Activated naive CD4-positive, alpha-beta T cell treated with anti-CD3 and anti-CD28 coated beads, Interleukin-2, amount 50 U/mL, for 72 hours (primary cell): ENCODE data around the gene TPMT. TPM values are rescaled to one million over a fixed set of nuclear protein-coding genes. Genes with fewer than 3 reads are reported as not detected.
A peak's percentile ranks its signal among the peaks of the same experiment; 100 is the strongest.
"Not testable (repeated sequence)": the region's sequence is repeated elsewhere in the genome, so short reads cannot be mapped to it uniquely, and the experiment has no call there.

ENCODE experiments used
- ATAC-seq, 2 donors: fragments of 150-1000 bp; cut with Tn5 transposase; 2 replicates each; pipeline ENCODE4 v1.10.0; 2021; ENCODE audit warnings: mild to moderate bottlenecking in 2 of 2, moderate library complexity in 2 of 2
- DNase-seq, 2 donors: peaks; one replicate each; pipeline ENCODE4 v3.0.0; 2021 to 2022; ENCODE audit warnings: low spot score in 2 of 2
- H3K27ac Mint-ChIP-seq, 2 donors: one replicate each; pipeline ENCODE4 v1.8.0; 2022; ENCODE audit warnings: mild to moderate bottlenecking in 2 of 2, mixed read lengths in 2 of 2
- H3K36me3 Mint-ChIP-seq, 2 donors: one replicate each; pipeline ENCODE4 v1.8.0; 2022; ENCODE audit warnings: mixed read lengths in 2 of 2
- H3K9me3 Mint-ChIP-seq, 2 donors: one replicate each; pipeline ENCODE4 v1.8.0; 2022; ENCODE audit warnings: mixed read lengths in 2 of 2
- total RNA-seq, 2 donors: library from RNA; stranded (reverse); gene quantifications; one replicate each; pipeline ENCODE4 v1.2.3, GENCODE V29; 2022

TPMT gene
- 1 to 10 TPM; 3.9 to 9.4 TPM for total RNA-seq

DNA sequence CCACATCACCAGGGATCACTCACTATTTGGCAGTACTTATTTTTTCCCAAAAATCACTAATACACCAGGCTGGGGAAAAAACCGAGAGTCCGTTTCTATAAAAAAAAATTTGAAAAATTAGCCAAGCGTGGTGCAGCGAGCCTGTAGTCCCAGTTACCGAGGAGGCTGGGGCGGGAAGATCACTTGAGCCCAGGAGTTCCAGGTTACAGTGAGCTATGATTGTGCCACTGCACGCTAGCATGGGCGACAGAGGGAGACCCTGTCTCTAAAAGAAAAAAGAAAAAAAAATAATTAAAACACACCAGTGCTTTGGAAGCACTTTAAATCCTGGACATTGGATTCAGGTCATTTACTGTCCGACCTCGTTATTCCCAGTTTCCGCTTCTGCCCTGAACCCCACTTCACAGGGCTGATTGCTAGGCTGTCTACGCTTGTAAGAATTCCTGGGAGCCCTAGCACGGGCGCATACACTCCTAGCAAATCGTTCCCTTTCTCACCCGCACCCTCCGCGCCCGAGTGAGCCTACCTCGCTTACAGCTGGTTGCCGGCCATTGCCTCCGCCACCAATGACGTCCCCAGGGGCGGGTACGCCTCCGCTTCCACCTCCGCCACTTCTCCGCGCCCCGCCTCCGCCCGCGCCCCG lies at the start of gene TPMT:
Gene TPMT, minus strand, starts transcription at position 571 of the 643 bp plus-strand sequence. CDS start 5,950 bp downstream, outside the sequence.
- Mint-ChIP-seq H3K27ac (peak within 1 kb of the TSS; percentile 86 to 95), H3K36me3 (peaks cover 9 to 14% of the 10 kb centered on the region in 2 donors), H3K9me3 (peaks cover 0 to 4% of the 10 kb centered on the region in 2 donors)
- peak; percentile 73 to 74 for ATAC-seq
- DNase-seq, result no peak

DNA sequence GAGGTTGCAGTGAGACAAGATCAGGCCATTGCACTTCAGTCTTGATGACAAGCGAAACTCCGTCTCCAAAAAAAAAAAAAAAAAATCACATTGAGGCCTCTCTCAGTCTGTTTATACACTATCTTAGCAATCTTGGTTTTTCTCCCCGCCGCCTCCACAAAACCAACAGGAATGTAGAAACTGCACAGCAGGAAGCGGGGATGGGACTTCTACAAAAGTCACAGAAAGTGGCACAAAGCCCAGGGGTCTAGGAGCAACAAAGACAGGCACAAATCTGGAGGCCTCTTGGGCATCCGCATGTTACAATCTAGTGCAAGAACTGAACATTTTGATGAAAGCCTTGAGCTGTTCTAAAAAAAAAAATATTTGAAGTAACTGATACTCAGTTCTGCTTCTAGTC lies 48.9 kb upstream of the TPMT start:
- peaks cover 0 to 9% of the 10 kb centered on the region in 2 donors for H3K36me3 Mint-ChIP-seq
- DNase-seq (no peak), ATAC-seq (no peak)
- no peaks in the 10 kb centered on the region for H3K9me3 Mint-ChIP-seq
- H3K27ac Mint-ChIP-seq, result no peak overlapping the region

DNA sequence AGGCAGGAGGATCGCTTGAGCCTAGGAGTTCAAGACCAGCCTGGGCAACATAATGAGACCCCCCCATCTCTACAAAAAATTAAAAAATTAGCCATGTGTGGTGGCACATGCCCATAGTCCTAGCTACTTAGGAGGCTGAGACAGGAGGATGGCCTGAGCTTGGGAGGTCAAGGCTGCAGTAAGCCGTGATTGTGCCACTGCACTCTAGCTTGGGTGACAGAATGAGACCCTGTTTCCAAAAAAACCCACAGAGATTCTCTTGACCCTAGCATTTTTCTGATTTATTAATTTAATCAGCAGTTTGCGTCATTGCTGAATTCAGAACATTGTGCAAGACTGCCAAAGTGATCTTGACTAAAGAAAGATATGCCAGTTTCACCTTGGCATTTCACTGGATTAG lies 37.1 kb upstream of the TPMT start:
- Mint-ChIP-seq H3K9me3 (no peaks in the 10 kb centered on the region), H3K36me3 (peaks cover 0 to 3% of the 10 kb centered on the region in 2 donors), H3K27ac (no peak overlapping the region)
- ATAC-seq (no peak), DNase-seq (no peak)

DNA sequence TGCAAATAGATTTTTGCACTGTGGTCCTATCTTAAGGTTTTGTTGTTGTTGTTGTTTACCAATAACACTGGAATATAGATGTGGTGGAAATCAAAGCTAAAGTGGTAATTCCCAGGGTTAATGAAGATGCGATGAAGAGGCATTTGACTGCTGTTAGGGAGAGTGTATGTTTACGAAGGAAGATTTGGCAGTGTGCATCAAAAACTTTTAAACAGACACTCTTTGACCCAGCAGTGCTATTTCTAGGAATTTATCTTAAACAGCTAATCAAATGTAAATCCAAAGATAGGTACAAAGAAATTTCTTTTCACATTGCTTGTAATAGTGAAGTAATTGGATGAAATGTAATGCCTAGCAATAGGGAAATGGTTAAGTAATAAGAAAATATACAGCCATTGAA lies 34.3 kb upstream of the TPMT start:
- Mint-ChIP-seq H3K36me3 (no peaks in the 10 kb centered on the region), H3K27ac (no peak overlapping the region), H3K9me3 (no peaks in the 10 kb centered on the region)
- DNase-seq, result no peak
- ATAC-seq, result no peak

DNA sequence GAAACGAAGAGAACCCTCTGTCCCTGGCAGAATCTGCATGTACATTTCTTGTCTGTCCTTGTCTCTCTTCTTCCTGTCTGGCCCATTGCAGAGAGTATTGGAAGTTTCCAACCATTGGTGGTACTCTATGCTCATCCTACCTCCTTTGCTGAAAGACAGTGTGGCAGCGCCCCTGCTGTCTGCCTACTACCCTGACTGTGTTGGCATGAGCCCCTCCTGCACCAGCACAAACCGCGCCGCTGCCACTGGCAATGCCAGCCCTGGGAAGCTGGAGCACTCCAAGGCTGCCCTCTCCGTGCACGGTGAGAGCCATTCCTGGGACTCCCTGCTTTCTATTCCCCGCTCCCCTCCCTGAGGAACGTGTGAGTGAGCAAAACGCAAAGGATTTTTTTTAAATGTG lies 32.8 kb upstream of the TPMT start:
- no peak overlapping the region for H3K27ac Mint-ChIP-seq

DNA sequence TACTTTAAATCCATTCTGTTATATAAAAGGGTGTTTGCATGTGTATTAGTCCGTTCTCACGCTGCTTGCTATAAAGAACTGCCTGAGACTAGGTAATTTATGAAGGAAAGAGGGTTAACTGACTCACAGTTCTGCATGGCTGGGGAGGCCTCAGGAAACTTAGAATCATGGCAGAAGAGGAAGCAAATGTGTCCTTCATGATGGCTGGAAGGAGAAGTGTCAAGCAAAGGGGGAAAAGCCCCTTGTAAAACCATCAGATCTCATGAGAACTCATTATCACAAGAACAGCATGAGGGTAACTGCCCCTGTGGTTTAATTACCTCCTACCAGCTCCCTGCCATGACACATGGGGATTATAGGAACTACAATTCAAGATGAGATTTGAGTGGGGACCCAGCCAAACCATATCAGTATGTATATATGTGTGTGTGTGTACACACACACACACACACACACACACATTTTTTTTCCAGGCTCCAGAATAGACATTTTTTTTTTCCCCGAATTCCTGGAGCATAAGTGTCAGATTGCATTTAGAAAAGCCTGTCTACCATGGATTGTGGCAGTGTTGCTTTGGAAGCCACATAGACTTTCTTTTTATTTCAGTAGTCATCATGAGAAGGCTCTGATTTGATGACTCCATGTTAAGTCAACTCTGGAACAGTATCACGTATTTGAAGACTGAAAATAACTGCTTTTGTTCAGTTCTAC lies 31.8 kb upstream of the TPMT start:
- no peak for DNase-seq

More for the DNA sequence above, 32.8 kb upstream of the TPMT start:
- Mint-ChIP-seq H3K36me3 (peaks cover 0 to 5% of the 10 kb centered on the region in 2 donors), H3K9me3 (no peaks in the 10 kb centered on the region)
- ATAC-seq, result no peak
- no peak for DNase-seq

DNA sequence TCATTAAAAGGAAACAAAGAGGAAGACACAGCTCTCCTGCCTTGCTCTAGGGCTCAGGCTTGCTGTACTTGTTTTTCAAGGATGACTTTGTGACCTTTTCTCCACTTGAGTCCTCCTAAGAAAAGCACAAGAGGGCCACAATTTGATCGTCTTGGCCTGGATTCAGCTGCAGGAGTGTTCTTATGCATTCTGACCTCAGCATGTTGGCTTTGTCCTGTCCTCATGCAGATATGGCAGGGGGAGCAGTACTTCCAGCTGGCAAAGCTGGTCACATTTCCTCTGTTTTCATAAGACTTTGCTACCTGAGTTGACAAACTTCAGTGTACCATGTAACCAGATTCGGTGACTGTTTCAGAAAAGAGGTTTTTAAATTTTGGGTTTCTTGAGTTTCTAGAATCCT lies 31.2 kb upstream of the TPMT start:
- H3K36me3 Mint-ChIP-seq, result peaks cover 0 to 5% of the 10 kb centered on the region in 2 donors
- no peak overlapping the region for H3K27ac Mint-ChIP-seq
- ATAC-seq, result no peak
- H3K9me3 Mint-ChIP-seq, result no peaks in the 10 kb centered on the region
- no peak for DNase-seq

More for the DNA sequence above, 31.8 kb upstream of the TPMT start:
- no peaks in the 10 kb centered on the region for H3K9me3 Mint-ChIP-seq
- no peak for ATAC-seq
- H3K27ac Mint-ChIP-seq, result no peak overlapping the region
- peaks cover 0 to 5% of the 10 kb centered on the region in 2 donors for H3K36me3 Mint-ChIP-seq

DNA sequence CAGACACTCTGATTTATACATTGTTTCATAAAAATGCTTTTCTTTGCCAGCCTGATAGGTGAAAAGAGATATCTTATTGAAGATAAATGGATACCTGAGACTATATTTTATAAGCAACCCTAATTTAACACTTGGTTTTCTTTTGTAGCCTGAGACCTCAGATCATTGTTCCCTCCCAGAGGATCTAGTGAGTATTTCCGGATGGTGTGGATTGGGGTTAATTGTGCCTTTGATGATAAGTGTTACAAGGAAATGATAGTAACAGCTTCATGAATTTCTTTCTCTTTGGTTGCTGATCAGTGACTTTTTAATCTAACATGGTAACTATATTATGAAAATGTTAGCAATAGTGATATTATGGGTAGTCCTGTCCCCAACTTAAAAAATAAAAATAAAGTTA lies 30.7 kb upstream of the TPMT start:
- H3K9me3 Mint-ChIP-seq, result no peaks in the 10 kb centered on the region
- ATAC-seq (no peak), DNase-seq (no peak)
- H3K27ac Mint-ChIP-seq, result peak overlapping the region in 1 of 2 donors; percentile 55
- peaks cover under 1 to 8% of the 10 kb centered on the region in 2 donors for H3K36me3 Mint-ChIP-seq

DNA sequence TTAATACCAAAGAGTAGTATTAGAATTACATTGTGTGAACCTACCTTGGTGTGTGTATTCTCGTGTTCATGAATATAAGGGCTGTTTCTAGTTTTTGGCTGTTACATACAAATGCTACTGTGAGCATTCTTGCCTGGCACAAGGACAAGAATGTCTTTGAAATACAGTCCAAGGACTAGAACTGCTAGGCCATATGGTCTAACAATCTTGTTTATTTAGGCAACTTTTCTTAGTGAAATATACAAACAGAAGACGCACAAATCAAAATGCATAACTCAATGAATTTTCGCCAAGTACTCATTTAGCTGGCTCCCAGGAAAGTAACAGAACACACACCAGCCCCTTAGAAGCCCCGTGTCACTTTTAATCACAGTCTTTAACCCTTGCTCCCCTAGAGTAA lies 28.9 kb upstream of the TPMT start:
- DNase-seq, result no peak
- no peak overlapping the region for H3K27ac Mint-ChIP-seq
- H3K9me3 Mint-ChIP-seq, result no peaks in the 10 kb centered on the region
- no peak for ATAC-seq
- peaks cover 10% of the 10 kb centered on the region in 2 donors for H3K36me3 Mint-ChIP-seq

DNA sequence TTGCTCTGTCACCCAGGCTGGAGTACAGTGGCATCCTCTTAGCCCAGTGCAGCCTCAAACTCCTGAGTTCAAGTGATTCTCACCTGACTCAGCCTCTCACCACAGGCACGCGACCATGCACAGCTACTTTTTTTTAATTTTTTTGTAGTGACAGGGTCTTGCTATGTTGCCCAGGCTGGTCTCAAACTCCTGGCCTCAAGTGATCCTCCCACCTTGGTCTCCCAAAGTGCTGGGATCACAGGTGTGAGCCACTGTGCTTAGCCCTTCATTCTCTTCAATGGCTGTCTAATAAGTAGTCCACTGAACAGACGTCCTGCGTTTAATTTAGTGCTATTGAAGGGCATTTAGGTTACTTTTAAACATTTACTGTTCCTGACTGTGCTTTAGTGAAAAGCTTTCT lies 27.7 kb upstream of the TPMT start:
- ATAC-seq (no peak), DNase-seq (no peak)
- H3K9me3 Mint-ChIP-seq, result no peaks in the 10 kb centered on the region
- peaks cover 10 to 13% of the 10 kb centered on the region in 2 donors for H3K36me3 Mint-ChIP-seq
- H3K27ac Mint-ChIP-seq, result no peak overlapping the region

DNA sequence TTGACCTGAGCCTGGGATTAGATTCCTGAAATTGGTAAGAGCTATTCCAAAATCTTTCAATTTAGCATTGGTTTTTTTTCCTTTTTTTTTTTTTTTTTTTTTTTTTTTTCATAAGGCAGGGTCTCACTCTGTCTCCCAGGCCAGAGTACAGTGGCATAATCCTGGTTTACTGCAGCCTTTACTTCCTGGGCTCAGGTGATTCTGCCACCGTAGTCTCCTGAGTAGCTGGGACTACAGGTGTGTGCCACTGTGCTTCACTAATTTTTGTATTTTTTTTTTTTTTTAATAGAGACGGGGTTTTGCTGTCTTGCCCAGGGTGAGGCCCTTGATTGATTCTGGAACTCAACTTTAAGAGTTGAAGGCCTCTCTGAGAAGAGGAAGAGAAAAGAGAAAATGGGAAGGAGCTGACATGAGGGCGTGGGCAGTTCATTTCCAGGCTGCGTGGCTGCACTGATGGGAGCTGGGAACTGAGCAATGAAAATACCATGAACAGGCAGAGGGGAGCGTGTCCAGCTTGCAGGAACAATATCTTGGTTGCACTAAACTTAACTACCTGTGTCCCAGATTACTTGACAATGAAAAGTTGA lies 25.0 kb upstream of the TPMT start:
- ATAC-seq (no peak), DNase-seq (no peak)
- peaks cover 17 to 40% of the 10 kb centered on the region in 2 donors for H3K36me3 Mint-ChIP-seq
- no peak overlapping the region for H3K27ac Mint-ChIP-seq
- peaks cover 0 to 6% of the 10 kb centered on the region in 2 donors for H3K9me3 Mint-ChIP-seq

DNA sequence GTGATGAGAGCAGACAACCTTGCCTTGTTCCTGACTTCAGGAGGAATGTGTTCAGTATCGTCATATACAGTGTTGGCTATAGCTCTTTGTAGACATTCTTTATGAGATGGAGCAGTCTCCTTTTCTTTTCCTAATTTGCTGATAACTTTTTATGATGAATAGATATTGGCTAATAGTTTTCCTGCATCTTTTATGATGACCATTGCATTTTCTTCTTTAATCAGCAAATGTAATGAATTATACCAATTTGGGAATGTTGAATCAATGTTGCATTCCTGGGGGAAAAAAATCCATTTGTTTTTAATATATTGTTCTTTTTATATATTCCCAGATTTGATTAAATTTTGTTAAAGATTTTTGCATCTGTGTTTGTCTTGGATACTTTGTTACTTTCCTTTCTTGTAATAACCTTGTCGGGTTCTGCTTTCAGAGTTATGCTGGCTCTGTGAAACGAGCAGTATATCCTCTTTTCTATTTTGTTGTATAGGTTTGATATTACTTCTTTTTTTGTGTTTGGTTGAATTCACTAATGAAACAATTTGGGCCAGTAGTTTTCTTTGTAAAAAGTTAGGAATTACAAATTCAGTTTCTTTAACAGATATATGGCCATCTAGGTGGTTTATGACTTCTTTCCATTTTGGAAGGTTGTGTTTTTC lies 24.2 kb upstream of the TPMT start:
- H3K36me3 Mint-ChIP-seq, result peaks cover 22 to 44% of the 10 kb centered on the region in 2 donors
- peaks cover 0 to 6% of the 10 kb centered on the region in 2 donors for H3K9me3 Mint-ChIP-seq
- H3K27ac Mint-ChIP-seq, result no peak overlapping the region
- no peak for ATAC-seq
- no peak for DNase-seq

DNA sequence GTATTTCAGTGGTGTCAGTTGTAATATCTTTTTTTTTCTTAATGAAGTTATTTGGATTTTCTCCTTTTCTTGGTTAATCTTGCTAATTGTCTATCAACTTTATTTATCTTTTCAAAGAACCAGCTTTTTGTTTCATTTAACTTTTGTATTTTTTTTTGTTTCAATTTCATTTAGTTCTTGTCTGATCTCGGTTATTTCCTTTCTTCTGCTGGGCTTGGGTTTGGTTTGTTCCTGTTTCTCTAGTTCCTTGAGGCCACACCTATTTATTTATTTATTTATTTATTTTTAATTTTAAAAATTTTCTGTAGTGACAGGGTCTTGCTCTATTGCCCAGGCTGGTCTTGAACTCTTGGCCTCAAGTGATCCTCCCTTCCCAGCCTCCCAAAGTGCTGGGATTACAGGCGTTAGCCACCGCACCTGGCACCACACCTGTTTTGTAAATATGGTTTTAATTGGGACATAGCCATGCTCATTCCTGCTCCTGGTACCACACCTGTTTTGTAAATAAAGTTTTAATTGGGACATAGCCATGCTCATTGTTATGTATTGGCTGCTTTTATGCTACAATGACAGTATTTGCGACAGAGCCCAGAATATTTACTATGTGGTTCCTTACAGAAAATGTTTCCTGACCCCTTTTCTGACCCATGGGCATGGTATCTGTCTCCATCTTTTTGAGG lies 22.5 kb upstream of the TPMT start:
- DNase-seq (no peak), ATAC-seq (no peak)
- H3K9me3 Mint-ChIP-seq, result peaks cover 0 to 6% of the 10 kb centered on the region in 2 donors
- peaks cover 17 to 44% of the 10 kb centered on the region in 2 donors for H3K36me3 Mint-ChIP-seq
- H3K27ac Mint-ChIP-seq, result no peak overlapping the region

DNA sequence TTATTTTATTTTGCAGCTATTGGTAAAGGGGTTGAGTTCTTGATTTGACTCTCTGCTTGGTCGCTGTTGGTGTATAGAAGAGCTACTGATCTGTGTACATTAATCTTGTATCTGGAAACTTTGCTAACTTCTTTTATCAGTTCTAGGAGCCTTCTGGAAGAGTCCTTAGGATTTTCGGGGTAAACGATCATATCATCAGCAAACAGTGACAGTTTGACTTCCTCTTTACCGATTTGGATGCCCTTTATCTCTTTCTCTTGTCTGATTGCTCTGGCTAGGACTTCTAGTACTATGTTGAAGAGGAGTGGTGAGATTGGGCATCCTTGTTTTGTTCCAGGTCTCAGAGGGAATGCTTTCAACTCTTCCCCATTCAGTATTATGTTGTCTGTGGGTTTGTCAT lies 21.3 kb upstream of the TPMT start:
- H3K27ac Mint-ChIP-seq, DNase-seq, H3K9me3 Mint-ChIP-seq, ATAC-seq: not testable (repeated sequence)
- H3K36me3 Mint-ChIP-seq, result peaks cover 21 to 44% of the 10 kb centered on the region in 2 donors

DNA sequence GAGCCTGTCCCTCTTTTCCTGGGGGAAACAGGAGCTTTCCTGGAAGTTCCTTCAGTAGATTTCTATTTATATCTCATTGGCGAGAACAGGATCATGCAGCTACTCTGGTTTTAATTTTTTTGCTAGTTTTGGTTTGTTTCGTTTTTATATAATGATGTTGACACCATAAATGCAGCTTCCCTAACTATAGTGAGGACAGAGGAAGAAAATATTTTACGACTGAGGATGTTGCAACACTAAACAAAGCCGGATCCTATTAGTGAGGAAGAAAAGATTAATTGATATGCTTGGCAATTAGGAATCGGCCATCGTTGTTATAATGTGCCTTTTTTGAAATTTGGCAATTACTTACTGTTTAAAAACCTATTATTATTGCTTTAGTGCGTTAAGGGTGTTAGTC lies 17.0 kb upstream of the TPMT start:
- Mint-ChIP-seq H3K36me3 (peaks cover 26 to 35% of the 10 kb centered on the region in 2 donors), H3K9me3 (peaks cover 0 to 6% of the 10 kb centered on the region in 2 donors), H3K27ac (no peak overlapping the region)
- ATAC-seq (no peak), DNase-seq (no peak)

DNA sequence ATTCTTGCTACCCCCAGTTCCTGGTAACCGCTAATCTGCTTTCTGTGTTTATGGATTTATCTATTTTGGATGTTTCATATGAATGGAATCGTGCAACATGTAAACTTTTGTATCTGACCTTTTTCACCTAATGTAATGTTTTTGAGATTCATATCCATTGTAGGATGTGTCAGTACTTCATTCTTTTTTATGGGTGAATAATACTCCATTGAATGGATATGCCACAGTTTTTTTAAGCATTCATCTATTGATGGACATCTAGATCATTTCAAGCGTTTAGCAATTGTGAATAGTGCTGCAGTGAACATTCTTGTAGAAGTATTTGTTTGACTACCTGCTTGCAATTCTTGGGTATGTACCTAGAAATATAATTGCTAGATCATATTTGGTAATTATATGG lies 13.4 kb upstream of the TPMT start:
- DNase-seq (no peak), ATAC-seq (no peak)
- Mint-ChIP-seq H3K9me3 (no peaks in the 10 kb centered on the region), H3K36me3 (peaks cover 12 to 20% of the 10 kb centered on the region in 2 donors), H3K27ac (no peak overlapping the region)
